D721Med (cell line): ENCODE results near the gene APOL1.
A peak's percentile ranks its signal among the peaks of the same experiment; 100 is the strongest.

ENCODE experiments used
- DNase-seq: peaks from one replicate; pipeline ENCODE4 v3.0.0; 2011; ENCODE audit warnings: low spot score; ENCODE audit not compliant: insufficient read length
- FAIRE-seq: peaks from 2 replicates; lab custom pipeline; 2011; peaks lifted over from hg19 to GRCh38; lab: Jason Lieb, UNC
- TF ChIP-seq, protein P1 (sequence below): IDR thresholded peaks from 2 replicates; pipeline ENCODE4 v1.5.1; 2012; ENCODE audit warnings: mild to moderate bottlenecking, control low read depth; ENCODE audit not compliant: insufficient read depth; ENCODE audit errors: missing control alignments

Gene APOL1

GRCh38 chr22:36239401-36240171 is 13.3 kb upstream of the APOL1 start, which contains the start of gene APOL2:
Gene APOL2 (minus strand): TSS chr22:36239527. CDS start chr22:36233162, 6,365 bp downstream.
- TF ChIP-seq, protein P1, sequence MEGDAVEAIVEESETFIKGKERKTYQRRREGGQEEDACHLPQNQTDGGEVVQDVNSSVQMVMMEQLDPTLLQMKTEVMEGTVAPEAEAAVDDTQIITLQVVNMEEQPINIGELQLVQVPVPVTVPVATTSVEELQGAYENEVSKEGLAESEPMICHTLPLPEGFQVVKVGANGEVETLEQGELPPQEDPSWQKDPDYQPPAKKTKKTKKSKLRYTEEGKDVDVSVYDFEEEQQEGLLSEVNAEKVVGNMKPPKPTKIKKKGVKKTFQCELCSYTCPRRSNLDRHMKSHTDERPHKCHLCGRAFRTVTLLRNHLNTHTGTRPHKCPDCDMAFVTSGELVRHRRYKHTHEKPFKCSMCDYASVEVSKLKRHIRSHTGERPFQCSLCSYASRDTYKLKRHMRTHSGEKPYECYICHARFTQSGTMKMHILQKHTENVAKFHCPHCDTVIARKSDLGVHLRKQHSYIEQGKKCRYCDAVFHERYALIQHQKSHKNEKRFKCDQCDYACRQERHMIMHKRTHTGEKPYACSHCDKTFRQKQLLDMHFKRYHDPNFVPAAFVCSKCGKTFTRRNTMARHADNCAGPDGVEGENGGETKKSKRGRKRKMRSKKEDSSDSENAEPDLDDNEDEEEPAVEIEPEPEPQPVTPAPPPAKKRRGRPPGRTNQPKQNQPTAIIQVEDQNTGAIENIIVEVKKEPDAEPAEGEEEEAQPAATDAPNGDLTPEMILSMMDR, result peak; percentile 34
- no peak for FAIRE-seq
- no peak for DNase-seq

GRCh38 chr22:36243986-36244385 is 8.9 kb upstream of the APOL1 start:
- TF ChIP-seq, protein P1, result no peak
- DNase-seq, result no peak

DNA sequence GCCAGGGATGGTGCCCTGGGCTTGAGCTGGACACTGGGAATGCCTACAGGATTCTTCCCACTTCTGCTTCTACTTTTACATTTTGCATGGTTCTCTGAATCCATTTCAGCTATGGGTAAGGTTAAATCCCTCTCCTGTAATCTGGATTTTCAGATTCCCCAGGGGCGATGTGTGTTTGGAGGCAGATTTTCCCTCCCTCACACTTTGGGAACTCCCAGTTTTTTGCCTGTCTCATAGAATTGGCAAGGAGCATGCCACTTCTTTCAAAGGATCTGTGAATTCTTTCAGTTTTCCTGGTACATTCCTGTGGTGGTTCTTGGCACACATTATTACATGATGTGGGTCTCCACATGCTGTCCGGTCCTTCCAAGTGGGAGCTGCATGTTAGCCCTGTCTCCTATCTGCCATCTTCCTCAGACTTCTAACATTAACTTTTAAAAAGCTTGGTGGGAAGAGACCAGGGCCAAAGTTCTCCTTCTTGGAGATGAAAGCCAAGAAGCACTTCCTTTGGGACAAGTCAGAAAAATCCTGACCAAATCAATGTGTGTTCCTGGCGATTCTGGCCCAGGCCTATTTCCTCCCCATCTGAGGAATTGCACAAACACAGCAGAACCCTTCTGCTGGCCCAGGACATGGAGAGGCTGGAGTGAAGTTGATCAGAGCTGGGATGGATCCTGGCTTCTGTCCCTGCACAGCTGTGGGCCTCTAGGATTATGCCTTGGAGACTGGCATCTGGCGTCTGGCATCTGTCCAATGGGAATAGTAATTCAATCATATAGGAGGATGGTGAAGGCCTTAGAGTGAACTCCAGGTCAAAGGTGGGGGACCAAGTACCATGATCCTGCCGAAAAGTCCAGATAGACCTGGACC is 8.2 kb upstream of the APOL1 start:
- FAIRE-seq (no peak), DNase-seq (no peak)
- TF ChIP-seq, protein P1, result no peak

More at GRCh38 chr22:36243986-36244385, 8.9 kb upstream of the APOL1 start:
- no peak for FAIRE-seq

DNA sequence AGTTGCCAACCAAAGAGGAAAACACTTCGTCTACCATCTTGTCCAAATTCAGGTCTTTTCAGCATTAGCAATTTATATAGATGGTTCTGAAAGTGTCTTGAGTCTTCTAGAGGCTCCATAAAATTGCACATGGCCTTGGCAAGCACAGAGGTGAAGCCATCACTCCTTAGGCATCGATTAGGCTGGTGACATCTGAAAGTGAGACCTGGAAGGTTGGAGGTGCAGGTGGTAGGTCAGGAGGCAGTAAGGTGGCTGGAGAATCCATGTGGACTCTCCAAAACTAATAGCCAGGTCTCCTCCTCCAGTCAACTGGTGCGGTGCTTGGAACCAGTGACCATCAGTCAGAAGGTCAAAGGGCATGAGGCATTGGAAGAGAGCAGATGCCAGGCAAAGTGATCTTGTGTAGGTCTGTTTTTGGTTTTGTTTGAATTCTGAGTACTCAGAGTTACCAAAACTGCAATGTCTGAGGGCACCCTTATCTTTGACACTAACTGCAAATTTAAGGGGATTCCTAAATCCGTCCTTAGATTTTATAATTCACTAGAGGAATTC is 7.1 kb upstream of the APOL1 start:
- FAIRE-seq (no peak), DNase-seq (no peak)
- TF ChIP-seq, protein P1, result no peak

DNA sequence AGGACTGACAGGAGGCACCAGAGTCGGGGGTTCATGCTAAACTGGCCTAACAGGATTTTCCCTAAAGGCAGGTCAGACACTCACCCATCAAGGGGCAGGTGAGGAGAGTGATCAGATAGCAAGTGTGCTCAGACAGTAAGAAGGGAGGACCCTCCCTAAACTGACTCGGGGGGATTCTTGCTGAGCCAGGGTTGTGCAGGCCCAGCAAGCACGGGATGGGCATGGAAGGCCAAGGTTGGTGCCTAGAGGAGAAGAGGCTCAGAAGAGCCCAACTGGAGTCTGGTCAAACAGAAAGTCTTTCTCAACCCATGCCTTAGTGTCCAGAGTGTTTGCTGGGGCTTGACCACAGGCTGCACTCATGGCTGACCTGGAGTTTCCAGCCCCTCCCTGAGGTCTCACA is 6.2 kb upstream of the APOL1 start:
- TF ChIP-seq, protein P1, result no peak
- FAIRE-seq, result no peak
- no peak for DNase-seq

- TF ChIP-seq, protein P1, result no peak
- DNase-seq (no peak), FAIRE-seq (no peak)
Observed at GRCh38 chr22:36247955-36248354, 5.0 kb upstream of the APOL1 start.
